Measurements from ENCODE around the gene ADGRE2.
"Not testable (repeated sequence)": the region's sequence is repeated elsewhere in the genome, so short reads cannot be mapped to it uniquely, and the experiment has no call there.

The ADGRE2 gene

GRCh38 chr19:14783410-14783998 lies 5.1 kb upstream of the ADGRE2 start:
- H3K4me3 ChIP-seq (ENCODE audit: low read depth, low read length); in situ Hi-C loops (cut with HindIII; ENCODE audit: low sequenced_read_pairs); DNase-seq (ENCODE audit: low read depth): not testable (repeated sequence)

- no peak overlapping the region for H3K4me3 ChIP-seq (ENCODE audit: low read depth, low read length)
- in situ Hi-C loops (cut with HindIII; ENCODE audit: low sequenced_read_pairs): no loop called here
- TF ChIP-seq CTCF (IDR thresholded peaks at IDR 0.05; ENCODE audit: low read depth, low read length, missing control alignments): no peak
- no peak for DNase-seq (ENCODE audit: low read depth)
Measured at GRCh38 chr19:14782626-14783409, 4.5 kb upstream of the ADGRE2 start.

GRCh38 chr19:14781713-14782536 lies 3.6 kb upstream of the ADGRE2 start:
- DNase-seq (ENCODE audit: low read depth); in situ Hi-C loops (cut with HindIII; ENCODE audit: low sequenced_read_pairs); H3K4me3 ChIP-seq (ENCODE audit: low read depth, low read length): not testable (repeated sequence)

GRCh38 chr19:14780622-14781225 lies 2.4 kb upstream of the ADGRE2 start:
- DNase-seq (ENCODE audit: low read depth); H3K4me3 ChIP-seq (ENCODE audit: low read depth, low read length); in situ Hi-C loops (cut with HindIII; ENCODE audit: low sequenced_read_pairs): not testable (repeated sequence)

GRCh38 chr19:14779151-14779550 lies 791 bp upstream of the ADGRE2 start:
- in situ Hi-C loops (cut with HindIII; ENCODE audit: low sequenced_read_pairs): no loop called here
- no peak for TF ChIP-seq CTCF (IDR thresholded peaks at IDR 0.05; ENCODE audit: low read depth, low read length, missing control alignments)
- H3K4me3 ChIP-seq (ENCODE audit: low read depth, low read length): no peak overlapping the region
- DNase-seq (ENCODE audit: low read depth): no peak

- in situ Hi-C loops (cut with HindIII; ENCODE audit: low sequenced_read_pairs); DNase-seq (ENCODE audit: low read depth); H3K4me3 ChIP-seq (ENCODE audit: low read depth, low read length): not testable (repeated sequence)
Measured at GRCh38 chr19:14777645-14778044, 715 bp downstream of the ADGRE2 start.

- DNase-seq (ENCODE audit: low read depth): no peak
- no peak for TF ChIP-seq CTCF (IDR thresholded peaks at IDR 0.05; ENCODE audit: low read depth, low read length, missing control alignments)
- in situ Hi-C loops (cut with HindIII; ENCODE audit: low sequenced_read_pairs): no loop called here
- no peak overlapping the region for H3K4me3 ChIP-seq (ENCODE audit: low read depth, low read length)
Measured at GRCh38 chr19:14775869-14776586, 2.3 kb downstream of the ADGRE2 start.

GRCh38 chr19:14775326-14775725 lies 3.0 kb downstream of the ADGRE2 start:
- in situ Hi-C loops (cut with HindIII; ENCODE audit: low sequenced_read_pairs); DNase-seq (ENCODE audit: low read depth); H3K4me3 ChIP-seq (ENCODE audit: low read depth, low read length): not testable (repeated sequence)

All from astrocyte of the cerebellum (primary cell).